ENCODE data around the gene TRIM31.

- no peak for TF ChIP-seq POLR2A (IDR thresholded peaks at IDR 0.05)
- no peak for TF ChIP-seq CTCF (IDR thresholded peaks at IDR 0.05)
- no peak for TF ChIP-seq POLR2AphosphoS5 (IDR thresholded peaks at IDR 0.05)
- TF ChIP-seq EP300 (IDR thresholded peaks at IDR 0.05), result no peak
Observed at GRCh38 chr6:30160785-30161531, 48.1 kb upstream of the TRIM31 start, which contains the start of gene TRIM10.
